Body of pancreas (tissue), 4 donors: Measurements from ENCODE around the gene CTNNAL1. TPM values are rescaled to one million over a fixed set of nuclear protein-coding genes. Genes with fewer than 3 reads are reported as not detected.

ENCODE experiments used
- ATAC-seq: fragments of 150-250 bp; one replicate; pipeline ENCODE4 v1.9.1; 2016
- DNase-seq, 4 donors: peaks; one replicate each; pipeline ENCODE4 v3.0.0-alpha.2; 2019
- H3K27ac ChIP-seq, 4 donors: fragments of 200-600 bp; sonication (generic); 1 replicate in 3 of 4; 2 replicates in 1 of 4; pipeline versions ENCODE4 v1.5.1 to v1.6.1; 2016 to 2019; ENCODE audit warnings: mild to moderate bottlenecking in 1 of 4, mixed read lengths in 1 of 4, moderate library complexity in 1 of 4
- H3K27me3 ChIP-seq, 2 donors: fragments of 200-600 bp; sonication (generic); one replicate each; pipeline ENCODE4 v1.6.0; 2016; ENCODE audit warnings: mild to moderate bottlenecking in 1 of 2
- H3K36me3 ChIP-seq, 2 donors: fragments of 200-600 bp; sonication (generic); replicated peaks in 1 of 2; 2 replicates each; pipeline ENCODE4 v1.5.1; 2016; ENCODE audit warnings: low read depth in 2 of 2; ENCODE audit not compliant: insufficient read depth in 1 of 2
- H3K4me1 ChIP-seq: fragments of 200-600 bp; sonication (generic); one replicate; pipeline ENCODE4 v1.6.0; 2016
- H3K4me3 ChIP-seq, 2 donors: fragments of 200-600 bp; sonication (generic); 1 replicate in 1 of 2; 2 replicates in 1 of 2; pipeline ENCODE4 v1.5.1; 2016 to 2019
- H3K9me3 ChIP-seq, 3 donors: fragments of 200-600 bp; sonication (generic); 1 replicate in 2 of 3; 2 replicates in 1 of 3; pipeline ENCODE4 v1.5.1; 2016
- CTCF ChIP-seq, 7 experiments: fragments of 450-650 bp in 4 of 7; fragments of 200-600 bp in 3 of 7; sonication (generic) in 3 of 7; IDR thresholded peaks; one replicate each; pipeline ENCODE4 v1.5.1; 2016 to 2019; ENCODE audit warnings: antibody characterized with exemption in 7 of 7
- POLR2A ChIP-seq, 3 donors: fragments of 450-650 bp; IDR thresholded peaks; one replicate each; pipeline ENCODE4 v1.6.1; 2016; ENCODE audit warnings: antibody characterized with exemption in 3 of 3, mild to moderate bottlenecking in 2 of 3
- WGBS, 2 donors: methylation state at CpG; one replicate each; pipeline ENCODE4 v1.1.5; 2017; 5-methylcytosine and 5-hydroxymethylcytosine counted together
- intact Hi-C: fragments of 100-400 bp; cut with DNase I; formaldehyde crosslinking; loops from one replicate; pipeline ENCODE4 v1.15.1; 2023
- total RNA-seq, 2 donors: library from RNA; depleted of rRNA; stranded (reverse); fragments of >200 nt; gene quantifications; one replicate each; pipeline ENCODE4 v1.1.0, GENCODE V29; 2016

The CTNNAL1 gene
- total RNA-seq, 2 donors from 2014 or later, result 15.8 to 23.9 TPM

- Histone ChIP-seq H3K4me3 (no peak overlapping the region), H3K4me1 (no peaks in the 10 kb centered on the region), H3K36me3 (peaks cover 0 to 1% of the 10 kb centered on the region in 2 donors), H3K9me3 (no peaks in the 10 kb centered on the region), H3K27ac (no peak overlapping the region), H3K27me3 (no peaks in the 10 kb centered on the region)
- TF ChIP-seq POLR2A (IDR thresholded peaks at IDR 0.05) (no peak), CTCF (IDR thresholded peaks at IDR 0.05) (no peak)
- intact Hi-C loops, result no loop called here
- ATAC-seq (no peak), DNase-seq (no peak)
These were observed 29.4 kb downstream of the CTNNAL1 start for GRCh38 chr9:108983885-108984284.

DNA sequence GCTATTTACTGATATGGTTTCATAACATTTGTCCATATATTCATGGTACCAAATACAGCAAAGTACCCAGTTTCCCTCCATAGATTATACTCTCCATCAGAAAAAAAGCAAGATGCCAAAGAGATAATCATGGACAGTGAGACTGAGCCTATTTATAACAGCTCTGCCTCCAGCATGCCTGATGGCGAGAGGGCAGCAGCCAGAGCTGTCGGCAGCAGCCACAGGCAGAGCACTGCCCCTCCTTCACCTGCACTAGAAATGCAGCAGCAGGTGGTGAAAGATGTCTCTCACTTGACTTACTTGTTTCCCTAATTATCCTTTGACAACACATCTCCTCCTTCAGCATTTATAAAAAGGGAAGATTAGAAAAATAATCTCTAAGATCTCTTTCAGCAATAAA lies 32.4 kb downstream of the CTNNAL1 start:
- TF ChIP-seq POLR2A (IDR thresholded peaks at IDR 0.05), result no peak
- no peak for DNase-seq
- H3K4me1 ChIP-seq, result no peaks in the 10 kb centered on the region
- H3K27me3 ChIP-seq, result no peaks in the 10 kb centered on the region
- ATAC-seq, result no peak
- H3K4me3 ChIP-seq, result no peak overlapping the region
- WGBS, 2 donors, result 91 to 100% methylated on average over 2 of the region's 2 CpGs
- H3K9me3 ChIP-seq, result no peaks in the 10 kb centered on the region
- H3K36me3 ChIP-seq, result peaks cover 0 to 1% of the 10 kb centered on the region in 2 donors
- no peak overlapping the region for H3K27ac ChIP-seq
- intact Hi-C loops, result no loop called here

DNA sequence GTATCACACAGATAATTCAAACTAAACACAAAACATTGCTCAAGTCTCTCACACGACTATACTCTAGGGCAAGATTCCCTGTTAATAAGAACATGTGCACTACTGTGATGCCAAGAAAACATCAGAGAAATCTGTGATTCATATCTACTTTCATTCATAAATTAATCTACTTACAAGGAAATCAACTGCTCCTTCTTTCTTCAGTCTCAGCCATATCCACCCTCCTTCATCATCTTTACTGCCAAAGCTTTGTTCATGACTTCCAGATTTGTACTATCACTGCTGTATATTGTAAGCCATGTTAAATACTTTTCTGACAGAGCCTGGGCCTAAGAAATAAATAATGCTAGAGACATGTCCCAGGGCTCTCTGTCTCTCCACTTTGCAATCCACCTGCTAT lies 35.1 kb downstream of the CTNNAL1 start:
- ATAC-seq, result no peak
- intact Hi-C loops, result no loop called here

DNA sequence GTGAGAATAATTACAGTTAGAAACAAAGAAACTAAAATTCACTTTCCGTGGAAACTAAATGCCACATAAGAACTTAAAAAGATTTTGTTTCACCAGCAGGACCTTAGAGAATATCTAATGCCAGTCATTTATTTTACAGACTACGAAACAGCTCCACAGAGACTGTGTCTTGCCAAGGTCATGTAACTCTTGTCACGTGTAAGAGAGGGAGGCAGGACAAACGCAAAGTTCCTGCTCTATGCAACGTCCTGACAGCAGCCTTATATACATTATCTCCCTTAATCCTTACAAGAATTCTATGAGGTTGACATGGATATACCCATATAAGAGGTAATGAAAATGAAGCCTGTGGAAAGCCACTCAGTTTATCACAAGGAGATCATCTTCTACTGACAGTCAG lies 39.4 kb downstream of the CTNNAL1 start:
- peak overlapping the region in 1 of 4 donors; percentile 13 for H3K27ac ChIP-seq
- intact Hi-C loops, result no loop called here
- peak in 2 of 4 donors; percentile 11 to 22 for DNase-seq
- H3K9me3 ChIP-seq, result no peaks in the 10 kb centered on the region
- H3K4me1 ChIP-seq, result peaks cover 17% of the 10 kb centered on the region
- no peak overlapping the region for H3K4me3 ChIP-seq
- H3K27me3 ChIP-seq, result no peaks in the 10 kb centered on the region
- ATAC-seq, result peak; percentile 40
- WGBS, 2 donors, result 17 to 18% methylated on average over 5 of the region's 5 CpGs
- H3K36me3 ChIP-seq, result no peaks in the 10 kb centered on the region
- TF ChIP-seq POLR2A (IDR thresholded peaks at IDR 0.05) (no peak), CTCF (IDR thresholded peaks at IDR 0.05) (no peak)

More for the DNA sequence above, 35.1 kb downstream of the CTNNAL1 start:
- Histone ChIP-seq H3K36me3 (peaks cover 0 to 1% of the 10 kb centered on the region in 2 donors), H3K27ac (no peak overlapping the region), H3K4me1 (peaks cover 13% of the 10 kb centered on the region), H3K4me3 (no peak overlapping the region), H3K27me3 (no peaks in the 10 kb centered on the region), H3K9me3 (no peaks in the 10 kb centered on the region)
- 17 to 28% methylated on average over 1 of the region's 1 CpG for WGBS, 2 donors
- TF ChIP-seq POLR2A (IDR thresholded peaks at IDR 0.05) (no peak), CTCF (IDR thresholded peaks at IDR 0.05) (no peak)
- no peak for DNase-seq

- Histone ChIP-seq H3K27me3 (no peaks in the 10 kb centered on the region), H3K4me3 (no peak overlapping the region), H3K36me3 (no peaks in the 10 kb centered on the region), H3K4me1 (peaks cover 17% of the 10 kb centered on the region), H3K9me3 (no peaks in the 10 kb centered on the region), H3K27ac (no peak overlapping the region)
- 58 to 63% methylated on average over 2 of the region's 2 CpGs for WGBS, 2 donors
- TF ChIP-seq CTCF (IDR thresholded peaks at IDR 0.05), result no peak
- no peak for TF ChIP-seq POLR2A (IDR thresholded peaks at IDR 0.05)
- intact Hi-C loops, result no loop called here
- ATAC-seq, result no peak
- no peak for DNase-seq
These were observed 40.6 kb downstream of the CTNNAL1 start for GRCh38 chr9:108972626-108973209.
